ENCODE data around the gene SUSD1.

Gene SUSD1

DNA sequence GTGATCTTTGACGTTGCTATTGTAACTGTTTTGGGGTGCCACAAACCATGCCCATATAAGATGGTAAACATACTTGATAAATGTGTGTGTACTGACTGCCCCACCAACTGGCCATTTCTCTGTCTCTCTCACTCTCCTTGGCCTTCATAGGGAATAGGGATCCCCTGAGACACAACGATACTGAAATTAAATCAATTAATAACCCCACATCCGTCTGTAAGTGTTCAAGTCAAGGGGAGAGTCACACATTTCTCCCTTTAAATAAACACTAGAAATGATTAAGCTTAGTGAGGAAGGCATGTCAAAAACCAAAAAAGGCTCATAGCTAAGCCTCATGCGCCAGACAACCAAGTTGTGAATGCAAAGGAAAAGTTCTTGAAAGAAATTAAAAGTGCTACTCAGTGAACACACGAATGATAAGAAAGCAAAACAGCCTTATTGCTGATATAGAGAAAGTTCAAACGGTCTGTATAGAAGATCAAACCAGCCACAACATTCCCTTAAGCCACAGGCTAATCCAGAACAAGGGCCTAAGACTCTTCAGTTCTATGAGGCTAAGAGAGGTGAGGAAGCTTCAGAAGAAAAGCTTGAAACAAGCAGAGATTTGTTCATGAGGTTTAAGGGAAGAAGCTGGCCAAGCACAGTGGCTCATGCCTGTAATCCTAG, 167.4 kb downstream of the SUSD1 start:
- DNase-seq: no peak

DNA sequence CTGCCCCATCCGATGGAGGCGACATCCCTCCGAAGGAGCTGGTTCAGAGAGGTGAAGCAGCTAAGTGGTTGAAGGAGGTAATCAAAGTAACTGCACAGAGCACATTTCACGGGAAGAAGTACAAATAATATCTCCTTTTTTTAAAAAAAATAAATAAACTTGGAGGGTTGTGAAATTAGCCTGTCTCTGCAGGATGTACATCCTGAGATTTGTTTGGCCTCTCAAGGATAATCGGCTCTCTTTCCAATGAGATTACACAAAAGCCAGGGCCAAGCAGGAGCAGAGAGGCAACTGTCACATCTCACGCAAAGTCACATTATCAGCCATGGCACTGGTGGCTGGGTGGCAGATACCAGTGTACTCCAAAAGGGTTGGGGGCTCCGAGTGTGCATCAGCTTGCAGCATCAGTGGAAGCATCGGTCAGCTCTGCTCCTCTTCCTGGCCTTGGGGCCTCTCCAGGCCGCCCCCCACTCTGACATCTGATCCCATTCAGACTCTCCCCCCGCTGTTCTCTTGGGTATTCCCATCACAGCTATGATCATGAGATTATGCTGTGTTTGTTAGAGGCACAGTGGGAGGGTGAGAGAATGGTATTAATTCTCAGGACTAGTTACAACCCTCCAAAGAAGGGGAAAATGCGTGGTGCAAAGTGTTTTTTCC, 168.6 kb downstream of the SUSD1 start:
- DNase-seq: no peak

DNA sequence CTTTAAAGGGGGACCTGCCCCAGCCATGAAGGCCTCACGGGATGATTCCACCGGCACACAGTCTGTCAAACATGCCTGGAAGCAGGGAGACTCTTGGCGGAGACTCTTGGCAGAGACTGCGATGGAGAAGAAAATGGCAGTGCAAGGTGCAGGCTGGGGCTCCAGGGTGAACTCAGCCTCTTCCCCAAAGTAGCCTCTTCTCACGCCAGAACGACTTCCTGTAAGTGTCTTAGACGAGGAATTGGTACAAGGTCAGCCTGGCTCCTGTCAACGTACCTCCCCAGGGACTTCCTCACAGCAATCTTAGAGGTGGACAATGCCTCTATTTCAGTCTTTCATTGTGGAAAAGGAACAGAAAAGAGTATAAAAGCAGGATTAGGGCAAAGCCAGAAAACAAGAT, 169.2 kb downstream of the SUSD1 start:
- no peak for DNase-seq

GRCh38 chr9:112003538-112003937, 171.6 kb downstream of the SUSD1 start:
- no peak for DNase-seq

DNA sequence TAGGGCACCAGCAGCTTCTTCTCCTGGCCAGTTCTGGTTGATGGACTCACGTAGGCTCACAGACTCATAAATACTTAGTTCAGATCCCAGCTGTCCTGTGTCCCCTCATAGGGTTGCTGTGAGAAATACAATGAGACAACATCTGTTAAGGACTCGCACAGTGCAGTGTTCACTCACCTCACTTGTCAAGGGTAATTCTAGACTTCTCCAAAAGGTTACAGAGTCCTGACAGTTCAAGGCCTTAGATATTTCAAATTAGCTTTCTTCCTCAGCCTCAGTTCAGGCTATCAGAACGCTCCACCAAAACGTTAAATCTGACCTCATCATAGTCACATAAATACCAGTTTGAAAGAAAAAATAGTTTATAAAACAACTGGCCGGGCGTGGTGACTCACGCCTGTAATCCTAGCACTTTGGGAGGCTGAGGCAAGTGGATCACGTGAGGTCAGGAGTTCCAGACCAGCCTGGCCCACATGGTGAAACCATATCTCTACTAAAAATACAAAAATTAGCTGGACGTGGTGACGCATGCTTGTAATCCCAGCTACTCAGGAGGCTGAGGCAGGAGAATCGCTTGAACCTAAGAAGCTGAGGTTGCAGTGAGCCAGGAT, 172.1 kb downstream of the SUSD1 start:
- DNase-seq: no peak

DNA sequence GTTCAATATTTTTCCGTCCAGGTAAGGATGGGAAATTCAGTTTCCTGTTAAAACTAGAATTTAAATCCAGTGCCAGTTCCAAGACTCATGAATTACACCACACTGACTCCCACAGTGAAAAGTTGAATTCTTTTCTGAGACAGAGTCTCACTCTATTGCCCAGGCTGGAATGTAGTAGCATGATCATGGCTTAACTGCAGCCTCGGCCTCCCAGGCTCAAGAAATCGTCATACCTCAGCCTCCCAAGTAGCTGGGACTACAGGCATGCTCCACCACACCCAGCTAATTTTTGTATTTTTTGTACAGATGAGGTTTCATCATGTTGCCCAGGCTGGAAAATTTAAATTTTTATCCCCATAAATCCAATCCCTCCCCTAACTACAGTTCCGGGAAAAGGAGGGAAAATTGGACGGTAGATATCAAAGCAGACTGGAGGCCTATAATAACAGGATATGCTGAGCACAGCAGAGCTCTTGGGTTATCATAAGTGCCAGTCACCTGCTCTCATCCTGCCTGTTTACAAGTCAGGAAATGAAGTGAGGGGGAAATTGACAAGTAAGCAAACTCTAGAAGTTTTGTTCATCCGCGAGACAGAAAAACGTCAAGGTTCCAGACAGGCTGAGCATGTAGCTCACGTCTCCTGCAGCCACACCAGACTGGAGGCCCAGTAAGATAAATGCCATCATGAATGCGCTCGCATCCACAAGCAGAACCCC, 172.8 kb downstream of the SUSD1 start:
- DNase-seq: no peak

DNA sequence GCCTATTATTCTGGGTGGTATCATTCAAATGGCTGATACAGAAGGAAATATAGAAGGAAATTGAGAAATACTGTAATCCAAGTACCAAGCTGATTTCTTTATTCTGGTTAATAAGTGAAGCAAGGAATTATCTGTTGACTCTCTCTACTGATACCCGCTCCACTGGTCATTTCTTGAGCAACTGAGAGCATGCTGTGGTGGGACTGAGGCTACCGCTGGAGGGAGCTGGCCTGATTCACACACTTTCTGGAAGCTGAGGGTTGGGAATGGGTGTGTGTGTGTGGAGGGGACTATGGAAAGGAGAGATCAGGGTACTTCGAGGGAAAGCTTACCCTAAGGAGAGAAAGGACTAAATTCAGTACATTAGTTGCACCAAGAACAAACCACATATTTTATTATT, 174.4 kb downstream of the SUSD1 start:
- no peak for DNase-seq

GRCh38 chr9:111999319-111999718, 175.8 kb downstream of the SUSD1 start:
- DNase-seq: no peak

- DNase-seq: no peak
Measured at GRCh38 chr9:111997831-111998230, 177.3 kb downstream of the SUSD1 start.

GRCh38 chr9:111994831-111995458, 180.2 kb downstream of the SUSD1 start:
- DNase-seq: no peak

- DNase-seq: no peak
Measured at GRCh38 chr9:111993319-111993718, 181.8 kb downstream of the SUSD1 start.

GRCh38 chr9:111992523-111992922, 182.6 kb downstream of the SUSD1 start:
- DNase-seq: no peak

GRCh38 chr9:111991179-111991578, 183.9 kb downstream of the SUSD1 start:
- no peak for DNase-seq
